HG03097 (cell line): ENCODE data around the gene TNXB.
"Not testable (repeated sequence)": the region's sequence is repeated elsewhere in the genome, so short reads cannot be mapped to it uniquely, and the experiment has no call there.

Experiments used
- ATAC-seq: cut with Tn5 transposase; IDR thresholded peaks from one replicate; pipeline ENCODE4 v1.9.1; 2021; ENCODE audit not compliant: unreplicated experiment, low FRiP score

TNXB gene

DNA sequence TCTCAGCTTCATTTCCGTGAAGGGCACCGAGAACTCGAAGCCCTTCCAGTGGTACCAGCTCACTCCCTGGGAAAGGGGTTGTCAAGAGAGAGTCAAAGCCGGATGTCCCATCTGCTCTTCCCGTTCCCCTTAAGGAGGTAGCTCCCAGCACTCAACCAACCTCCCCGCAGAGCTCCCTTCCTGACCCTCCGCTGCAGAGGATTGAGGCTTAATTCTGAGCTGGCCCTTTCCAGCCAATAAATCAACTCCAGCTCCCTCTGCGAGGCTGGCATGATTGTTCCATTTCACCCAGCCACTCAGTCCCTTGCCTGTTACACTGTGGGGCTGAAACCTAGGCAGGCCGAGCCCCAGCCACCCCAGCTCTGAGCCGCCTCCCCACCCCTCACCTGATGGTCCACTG, 67.8 kb downstream of the TNXB start:
- not testable (repeated sequence) for ATAC-seq

DNA sequence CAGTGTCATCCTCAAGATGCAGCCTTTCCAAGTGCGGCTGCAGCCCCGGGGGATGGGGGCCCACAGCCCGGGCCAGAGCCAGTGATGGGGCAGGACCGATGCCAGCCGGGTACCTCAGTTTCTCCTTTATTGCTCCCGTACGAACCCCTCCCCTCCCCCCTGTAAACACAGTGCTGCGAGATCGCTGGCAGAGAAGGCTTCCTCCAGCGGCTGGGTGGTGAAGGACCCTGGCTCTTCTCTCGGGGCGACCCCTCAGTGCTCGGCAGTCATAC, 68.2 kb downstream of the TNXB start:
- ATAC-seq: not testable (repeated sequence)

DNA sequence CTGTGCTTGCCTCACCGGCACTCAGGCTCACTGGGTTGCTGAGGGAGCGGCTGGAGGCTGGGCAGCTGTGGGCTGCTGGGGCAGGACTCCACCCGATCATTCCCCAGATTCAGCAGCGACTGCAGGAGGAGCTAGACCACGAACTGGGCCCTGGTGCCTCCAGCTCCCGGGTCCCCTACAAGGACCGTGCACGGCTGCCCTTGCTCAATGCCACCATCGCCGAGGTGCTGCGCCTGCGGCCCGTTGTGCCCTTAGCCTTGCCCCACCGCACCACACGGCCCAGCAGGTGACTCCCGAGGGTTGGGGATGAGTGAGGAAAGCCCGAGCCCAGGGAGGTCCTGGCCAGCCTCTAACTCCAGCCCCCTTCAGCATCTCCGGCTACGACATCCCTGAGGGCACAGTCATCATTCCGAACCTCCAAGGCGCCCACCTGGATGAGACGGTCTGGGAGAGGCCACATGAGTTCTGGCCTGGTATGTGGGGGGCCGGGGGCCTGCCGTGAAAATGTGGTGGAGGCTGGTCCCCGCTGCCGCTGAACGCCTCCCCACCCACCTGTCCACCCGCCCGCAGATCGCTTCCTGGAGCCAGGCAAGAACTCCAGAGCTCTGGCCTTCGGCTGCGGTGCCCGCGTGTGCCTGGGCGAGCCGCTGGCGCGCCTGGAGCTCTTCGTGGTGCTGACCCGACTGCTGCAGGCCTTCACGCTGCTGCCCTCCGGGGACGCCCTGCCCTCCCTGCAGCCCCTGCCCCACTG, 68.7 kb downstream of the TNXB start:
- not testable (repeated sequence) for ATAC-seq

DNA sequence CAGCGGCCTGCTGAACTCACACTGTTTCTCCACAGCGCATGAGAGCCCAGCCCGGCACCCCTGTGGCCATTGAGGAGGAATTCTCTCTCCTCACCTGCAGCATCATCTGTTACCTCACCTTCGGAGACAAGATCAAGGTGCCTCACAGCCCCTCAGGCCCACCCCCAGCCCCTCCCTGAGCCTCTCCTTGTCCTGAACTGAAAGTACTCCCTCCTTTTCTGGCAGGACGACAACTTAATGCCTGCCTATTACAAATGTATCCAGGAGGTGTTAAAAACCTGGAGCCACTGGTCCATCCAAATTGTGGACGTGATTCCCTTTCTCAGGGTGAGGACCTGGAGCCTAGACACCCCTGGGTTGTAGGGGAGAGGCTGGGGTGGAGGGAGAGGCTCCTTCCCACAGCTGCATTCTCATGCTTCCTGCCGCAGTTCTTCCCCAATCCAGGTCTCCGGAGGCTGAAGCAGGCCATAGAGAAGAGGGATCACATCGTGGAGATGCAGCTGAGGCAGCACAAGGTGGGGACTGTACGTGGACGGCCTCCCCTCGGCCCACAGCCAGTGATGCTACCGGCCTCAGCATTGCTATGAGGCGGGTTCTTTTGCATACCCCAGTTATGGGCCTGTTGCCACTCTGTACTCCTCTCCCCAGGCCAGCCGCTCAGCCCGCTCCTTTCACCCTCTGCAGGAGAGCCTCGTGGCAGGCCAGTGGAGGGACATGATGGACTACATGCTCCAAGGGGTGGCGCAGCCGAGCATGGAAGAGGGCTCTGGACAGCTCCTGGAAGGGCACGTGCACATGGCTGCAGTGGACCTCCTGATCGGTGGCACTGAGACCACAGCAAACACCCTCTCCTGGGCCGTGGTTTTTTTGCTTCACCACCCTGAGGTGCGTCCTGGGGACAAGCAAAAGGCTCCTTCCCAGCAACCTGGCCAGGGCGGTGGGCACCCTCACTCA, 69.5 kb downstream of the TNXB start:
- not testable (repeated sequence) for ATAC-seq

DNA sequence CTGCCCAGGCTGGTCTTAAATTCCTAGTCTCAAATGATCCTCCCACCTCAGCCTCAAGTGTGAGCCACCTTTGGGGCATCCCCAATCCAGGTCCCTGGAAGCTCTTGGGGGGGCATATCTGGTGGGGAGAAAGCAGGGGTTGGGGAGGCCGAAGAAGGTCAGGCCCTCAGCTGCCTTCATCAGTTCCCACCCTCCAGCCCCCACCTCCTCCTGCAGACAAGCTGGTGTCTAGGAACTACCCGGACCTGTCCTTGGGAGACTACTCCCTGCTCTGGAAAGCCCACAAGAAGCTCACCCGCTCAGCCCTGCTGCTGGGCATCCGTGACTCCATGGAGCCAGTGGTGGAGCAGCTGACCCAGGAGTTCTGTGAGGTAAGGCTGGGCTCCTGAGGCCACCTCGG, 70.3 kb downstream of the TNXB start:
- not testable (repeated sequence) for ATAC-seq

DNA sequence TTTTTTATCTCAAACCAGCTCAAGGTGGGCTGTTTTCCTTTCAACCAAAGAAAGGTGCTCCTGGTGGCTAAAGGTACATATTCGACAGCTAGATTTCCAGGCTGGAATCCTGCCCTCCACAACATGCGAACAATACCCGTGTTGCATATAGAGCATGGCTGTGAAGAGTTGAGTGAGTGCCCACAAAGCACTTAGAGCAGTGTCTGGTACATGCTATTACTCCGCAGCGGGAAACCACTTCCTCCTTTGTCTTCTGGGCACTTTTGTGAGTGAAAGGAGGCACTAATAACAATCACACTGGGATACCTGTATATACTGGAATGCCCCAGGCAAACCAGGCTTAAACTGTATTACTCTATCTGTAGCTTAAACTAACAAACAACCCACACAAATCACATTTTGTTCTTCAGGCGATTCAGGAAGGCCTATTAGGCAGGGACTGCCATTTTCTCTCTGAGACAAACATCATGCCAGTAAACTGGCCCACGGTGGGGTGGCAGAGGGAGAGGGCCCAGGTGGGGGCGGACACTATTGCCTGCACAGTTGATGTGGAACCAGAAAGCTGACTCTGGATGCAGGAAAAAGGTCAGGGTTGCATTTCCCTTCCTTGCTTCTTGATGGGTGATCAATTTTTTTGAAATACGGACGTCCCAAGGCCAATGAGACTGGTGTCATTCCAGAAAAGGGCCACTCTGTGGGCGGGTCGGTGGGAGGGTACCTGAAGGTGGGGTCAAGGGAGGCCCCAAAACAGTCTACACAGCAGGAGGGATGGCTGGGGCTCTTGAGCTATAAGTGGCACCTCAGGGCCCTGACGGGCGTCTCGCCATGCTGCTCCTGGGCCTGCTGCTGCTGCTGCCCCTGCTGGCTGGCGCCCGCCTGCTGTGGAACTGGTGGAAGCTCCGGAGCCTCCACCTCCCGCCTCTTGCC, 71.3 kb downstream of the TNXB start, which contains the start of gene CYP21A2:
Gene CYP21A2, plus strand, starts transcription at position 818 of the 927 bp plus-strand sequence. Its CDS starts 8 bp downstream, at position 826.
- ATAC-seq: not testable (repeated sequence)

DNA sequence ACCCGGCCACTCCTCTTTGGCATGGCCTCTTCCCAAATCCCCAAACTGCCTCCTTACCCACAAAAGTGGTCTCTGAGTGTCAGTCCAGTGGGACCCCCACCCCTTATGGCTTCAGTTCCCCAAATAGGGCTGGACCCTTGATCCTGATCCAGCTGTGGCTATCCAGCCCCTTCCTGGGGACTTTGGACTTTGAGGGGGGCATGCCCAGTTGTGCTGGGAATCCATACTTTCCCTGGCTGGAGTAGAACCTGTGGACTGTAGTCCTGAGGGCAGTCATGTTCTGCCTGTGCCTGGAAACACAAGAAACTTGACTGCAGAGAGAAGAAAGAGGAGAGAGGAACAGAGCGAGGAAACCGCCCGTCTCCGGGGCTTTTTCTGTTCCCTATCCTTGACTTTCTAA, 72.0 kb downstream of the TNXB start:
- not testable (repeated sequence) for ATAC-seq

DNA sequence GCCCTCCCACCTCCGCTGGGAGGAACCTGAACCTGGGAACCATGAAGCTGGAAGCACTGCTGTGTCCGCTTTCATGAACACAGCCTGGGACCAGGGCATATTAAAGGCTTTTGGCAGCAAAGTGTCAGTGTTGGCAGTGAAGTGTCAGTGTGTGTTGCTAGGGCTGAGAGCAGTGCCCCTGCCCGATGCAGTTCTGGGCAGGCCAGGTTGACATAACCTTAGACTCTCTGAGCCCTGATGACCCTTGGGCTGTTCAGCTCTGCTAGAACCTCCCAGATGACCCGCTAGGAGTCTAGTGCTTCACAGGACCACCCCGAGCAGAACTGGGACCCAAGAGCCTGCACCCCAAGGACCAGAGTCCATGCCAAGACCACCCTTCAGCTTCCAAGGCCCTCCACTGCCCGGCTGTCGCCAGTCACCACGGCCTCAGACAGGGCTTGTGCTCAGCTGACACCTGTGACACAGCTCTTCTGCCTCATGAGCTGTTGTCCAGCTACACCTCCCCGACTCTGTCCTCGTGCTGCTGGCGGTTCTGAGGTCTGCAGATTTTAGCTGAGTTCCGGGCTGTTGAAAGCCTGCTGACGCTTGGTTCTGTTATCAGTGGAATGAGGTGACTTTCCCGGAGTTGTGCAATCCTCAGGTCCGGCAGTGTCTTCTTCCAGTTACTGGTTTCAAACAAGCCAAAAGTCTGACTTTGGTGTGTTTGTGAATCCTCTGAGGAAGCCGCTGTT, 73.7 kb downstream of the TNXB start:
- ATAC-seq: not testable (repeated sequence)

DNA sequence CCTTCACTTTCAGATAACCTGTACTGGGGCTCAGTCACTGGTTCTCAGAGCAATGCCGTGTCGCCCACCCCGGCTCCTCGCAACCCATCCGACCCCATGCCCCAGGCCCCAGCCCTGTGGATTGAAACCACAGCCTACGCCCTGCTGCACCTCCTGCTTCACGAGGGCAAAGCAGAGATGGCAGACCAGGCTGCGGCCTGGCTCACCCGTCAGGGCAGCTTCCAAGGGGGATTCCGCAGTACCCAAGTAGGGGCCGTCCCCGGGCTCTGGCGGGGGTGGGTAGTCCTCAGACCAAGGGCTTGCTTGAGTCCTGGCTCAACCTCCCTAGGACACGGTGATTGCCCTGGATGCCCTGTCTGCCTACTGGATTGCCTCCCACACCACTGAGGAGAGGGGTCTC, 79.6 kb downstream of the TNXB start:
- not testable (repeated sequence) for ATAC-seq

DNA sequence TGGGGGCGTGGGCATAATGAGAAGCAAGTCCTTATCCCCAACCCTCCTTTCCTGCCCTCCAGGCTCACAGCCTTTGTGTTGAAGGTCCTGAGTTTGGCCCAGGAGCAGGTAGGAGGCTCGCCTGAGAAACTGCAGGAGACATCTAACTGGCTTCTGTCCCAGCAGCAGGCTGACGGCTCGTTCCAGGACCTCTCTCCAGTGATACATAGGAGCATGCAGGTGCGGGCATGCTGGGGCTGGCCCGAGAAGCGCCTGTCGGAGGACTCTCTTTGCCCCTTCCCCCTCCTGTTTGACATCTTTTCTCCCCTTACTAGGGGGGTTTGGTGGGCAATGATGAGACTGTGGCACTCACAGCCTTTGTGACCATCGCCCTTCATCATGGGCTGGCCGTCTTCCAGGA, 80.5 kb downstream of the TNXB start:
- not testable (repeated sequence) for ATAC-seq

DNA sequence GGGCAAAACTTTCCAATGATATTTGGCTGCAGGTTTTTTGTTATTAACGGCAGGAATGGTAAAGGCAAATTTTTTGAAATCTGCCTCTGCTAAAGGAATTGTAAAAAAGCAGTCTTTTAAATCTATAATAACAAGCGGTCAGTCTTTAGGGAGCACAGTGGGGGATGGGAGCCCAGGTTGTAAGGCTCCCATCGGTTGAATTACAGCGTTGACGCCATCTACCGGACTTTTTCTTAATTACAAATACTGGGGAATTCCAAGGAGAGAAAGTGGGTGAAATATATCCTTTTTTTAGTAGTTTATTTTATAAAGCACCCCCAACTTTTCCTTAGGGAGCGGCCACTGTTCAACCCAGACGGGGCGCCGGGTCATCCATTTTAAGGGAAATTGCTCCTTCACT, 87.0 kb downstream of the TNXB start:
- not testable (repeated sequence) for ATAC-seq

DNA sequence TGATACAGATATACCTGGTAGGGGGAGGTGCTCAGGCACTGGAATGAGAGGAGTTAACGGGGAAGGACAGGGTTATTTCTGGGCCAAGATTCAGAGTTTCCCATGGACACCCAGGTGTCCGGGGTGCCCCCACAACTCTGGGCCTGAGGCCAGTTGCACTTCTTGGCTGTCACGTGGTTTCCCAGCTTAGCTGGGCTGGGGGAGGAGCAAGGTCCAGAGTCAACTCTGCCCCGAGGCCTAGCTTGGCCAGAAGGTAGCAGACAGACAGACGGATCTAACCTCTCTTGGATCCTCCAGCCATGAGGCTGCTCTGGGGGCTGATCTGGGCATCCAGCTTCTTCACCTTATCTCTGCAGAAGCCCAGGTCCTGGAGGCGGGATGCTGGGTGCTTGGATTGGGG, 94.6 kb downstream of the TNXB start, which contains the start of gene C4B:
Gene C4B, plus strand, starts transcription at position 249 of the 400 bp plus-strand sequence. Its CDS starts 51 bp downstream, at position 300.
- not testable (repeated sequence) for ATAC-seq

DNA sequence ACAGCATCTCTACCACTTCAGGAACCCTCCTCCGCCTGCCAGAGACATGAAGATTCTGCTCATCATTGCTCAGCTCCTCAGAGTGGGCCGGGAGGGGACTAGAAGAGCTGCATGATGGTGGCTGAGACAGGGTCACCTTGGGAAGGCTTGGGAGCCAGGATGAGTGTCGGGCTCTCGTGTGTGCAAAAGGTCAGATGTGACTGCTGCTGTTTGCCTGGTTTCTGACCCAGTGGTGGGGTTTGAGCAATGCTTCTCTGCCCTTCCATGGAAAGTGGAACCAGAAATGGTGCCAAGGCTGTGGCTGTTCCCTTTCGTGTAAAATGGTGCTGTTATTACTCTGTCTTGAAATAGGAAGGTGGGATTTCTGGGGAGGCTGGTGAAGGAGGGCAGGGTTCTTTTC, 95.4 kb downstream of the TNXB start:
- ATAC-seq: not testable (repeated sequence)

DNA sequence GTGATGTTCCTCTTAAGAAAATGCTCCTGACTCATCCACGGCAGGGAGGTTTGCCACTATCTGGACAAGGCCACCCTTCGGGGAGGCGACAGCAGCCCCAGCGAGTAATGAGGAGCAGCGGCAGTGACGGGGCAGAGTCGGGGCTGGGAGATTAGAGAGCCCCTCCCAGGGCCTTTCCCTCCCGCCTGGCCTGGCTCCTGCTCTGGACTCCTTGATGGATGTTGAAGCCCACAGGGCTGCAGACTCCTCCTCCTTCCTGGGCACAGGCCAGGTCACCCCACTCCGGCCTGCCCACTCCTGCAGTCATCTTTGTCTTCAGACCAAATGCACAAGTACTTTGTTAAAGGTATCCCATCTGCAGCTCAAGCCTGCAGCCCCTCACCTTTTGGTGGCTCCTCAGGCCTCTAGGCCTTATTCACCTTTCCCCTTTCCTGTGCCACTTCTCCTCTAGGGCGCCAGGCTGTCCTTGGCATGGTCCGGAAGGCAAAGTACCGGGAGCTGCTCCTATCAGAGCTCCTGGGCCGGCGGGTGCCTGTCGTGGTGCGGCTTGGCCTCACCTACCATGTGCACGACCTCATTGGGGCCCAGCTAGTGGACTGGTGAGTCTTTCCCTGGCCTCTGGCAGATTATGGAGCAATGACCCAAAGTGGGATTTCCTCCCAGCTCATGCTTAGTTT, 96.1 kb downstream of the TNXB start:
- not testable (repeated sequence) for ATAC-seq

DNA sequence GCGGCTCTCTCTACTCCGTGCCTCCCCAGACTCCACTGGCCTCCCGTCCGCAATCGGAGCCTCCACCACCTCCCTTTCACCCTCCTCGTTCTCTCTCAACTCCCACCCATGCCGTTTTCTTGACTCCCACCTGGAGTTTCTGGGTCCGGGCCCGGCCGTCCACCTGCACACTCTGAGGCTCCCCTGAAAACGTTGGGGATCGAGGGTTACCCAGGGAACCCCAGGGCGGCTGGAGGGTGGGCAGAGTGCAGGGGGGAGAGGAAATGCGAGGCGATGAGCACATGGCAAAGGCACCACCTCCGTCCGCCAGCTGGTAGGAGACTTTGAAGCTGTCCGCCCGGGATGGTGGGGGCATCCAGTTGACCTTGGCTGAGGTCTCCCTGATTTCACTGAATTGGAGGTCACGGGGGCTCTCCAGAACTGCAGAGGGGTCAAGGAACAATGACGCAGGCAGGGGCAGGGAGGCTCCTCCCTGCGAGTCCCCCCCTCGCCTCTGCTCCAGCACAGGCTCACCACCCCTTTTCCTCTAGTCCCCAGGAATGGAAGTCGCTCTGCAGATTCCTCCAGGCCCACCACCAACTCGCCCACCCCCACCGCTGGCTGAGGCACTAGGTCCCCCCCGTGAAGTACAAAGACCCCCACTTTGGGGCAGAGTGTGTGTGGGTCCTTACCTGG, 98.1 kb downstream of the TNXB start:
- ATAC-seq: not testable (repeated sequence)

DNA sequence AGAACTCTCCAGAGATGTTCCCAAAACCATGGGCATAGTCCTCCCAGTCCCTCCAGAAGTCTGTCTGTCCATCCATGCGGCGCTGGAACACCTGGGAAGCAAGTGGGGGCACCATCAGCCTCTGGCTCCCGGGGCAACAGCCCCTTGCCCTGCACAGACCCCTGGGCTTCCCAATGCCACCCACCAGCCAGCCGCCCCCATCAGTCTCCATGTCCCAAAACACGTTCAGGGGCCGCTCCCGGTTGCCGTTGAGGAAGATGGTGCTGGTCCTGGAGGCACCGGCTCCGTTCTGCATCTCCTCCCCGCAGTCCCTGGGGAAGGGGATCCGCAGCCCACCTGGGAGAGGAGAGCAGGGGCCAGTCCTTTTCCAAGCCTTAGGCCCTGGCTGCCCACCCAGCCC, 99.6 kb downstream of the TNXB start:
- not testable (repeated sequence) for ATAC-seq

DNA sequence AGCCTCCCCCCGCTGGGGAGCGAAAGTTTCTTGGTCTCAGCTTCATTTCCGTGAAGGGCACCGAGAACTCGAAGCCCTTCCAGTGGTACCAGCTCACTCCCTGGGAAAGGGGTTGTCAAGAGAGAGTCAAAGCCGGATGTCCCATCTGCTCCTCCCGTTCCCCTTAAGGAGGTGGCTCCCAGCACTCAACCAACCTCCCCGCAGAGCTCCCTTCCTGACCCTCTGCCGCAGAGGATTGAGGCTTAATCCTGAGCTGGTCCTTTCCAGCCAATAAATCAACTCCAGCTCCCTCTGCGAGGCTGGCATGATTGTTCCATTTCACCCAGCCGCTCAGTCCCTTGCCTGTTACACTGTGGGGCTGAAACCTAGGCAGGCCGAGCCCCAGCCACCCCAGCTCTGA, 100.5 kb downstream of the TNXB start:
- ATAC-seq: not testable (repeated sequence)

DNA sequence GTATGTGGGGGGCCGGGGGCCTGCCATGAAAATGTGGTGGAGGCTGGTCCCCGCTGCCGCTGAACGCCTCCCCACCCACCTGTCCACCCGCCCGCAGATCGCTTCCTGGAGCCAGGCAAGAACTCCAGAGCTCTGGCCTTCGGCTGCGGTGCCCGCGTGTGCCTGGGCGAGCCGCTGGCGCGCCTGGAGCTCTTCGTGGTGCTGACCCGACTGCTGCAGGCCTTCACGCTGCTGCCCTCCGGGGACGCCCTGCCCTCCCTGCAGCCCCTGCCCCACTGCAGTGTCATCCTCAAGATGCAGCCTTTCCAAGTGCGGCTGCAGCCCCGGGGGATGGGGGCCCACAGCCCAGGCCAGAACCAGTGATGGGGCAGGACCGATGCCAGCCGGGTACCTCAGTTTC, 101.1 kb downstream of the TNXB start:
- not testable (repeated sequence) for ATAC-seq

DNA sequence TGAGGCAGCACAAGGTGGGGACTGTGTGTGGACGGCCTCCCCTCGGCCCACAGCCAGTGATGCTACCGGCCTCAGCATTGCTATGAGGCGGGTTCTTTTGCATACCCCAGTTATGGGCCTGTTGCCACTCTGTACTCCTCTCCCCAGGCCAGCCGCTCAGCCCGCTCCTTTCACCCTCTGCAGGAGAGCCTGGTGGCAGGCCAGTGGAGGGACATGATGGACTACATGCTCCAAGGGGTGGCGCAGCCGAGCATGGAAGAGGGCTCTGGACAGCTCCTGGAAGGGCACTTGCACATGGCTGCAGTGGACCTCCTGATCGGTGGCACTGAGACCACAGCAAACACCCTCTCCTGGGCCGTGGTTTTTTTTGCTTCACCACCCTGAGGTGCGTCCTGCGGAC, 102.1 kb downstream of the TNXB start:
- ATAC-seq: not testable (repeated sequence)
